ENCODE results near the gene IFIT2.

- no peak for TF ChIP-seq CTCF (IDR thresholded peaks at IDR 0.05)
- no peak for TF ChIP-seq POLR2A (IDR thresholded peaks at IDR 0.05)
These were observed 4.8 kb downstream of the IFIT2 start for GRCh38 chr10:89306434-89307268.
